ENCODE measurements around the gene PRDM12.
"Not testable (repeated sequence)": the region's sequence is repeated elsewhere in the genome, so short reads cannot be mapped to it uniquely, and the experiment has no call there.

The PRDM12 gene

GRCh38 chr9:130669965-130670364 lies 5.6 kb downstream of the PRDM12 start:
- H3K9ac ChIP-seq (ENCODE audit: low read length), result no peak overlapping the region
- H3K36me3 ChIP-seq (ENCODE audit: control insufficient read depth, insufficient read depth, low read length), result no peaks in the 10 kb centered on the region
- peaks cover 37% of the 10 kb centered on the region for H3K27me3 ChIP-seq (ENCODE audit: control insufficient read depth, insufficient read depth, low read length)
- no peaks in the 10 kb centered on the region for H3K9me3 ChIP-seq (ENCODE audit: control insufficient read depth, low read length)
- H3K4me1 ChIP-seq (ENCODE audit: control insufficient read depth, insufficient read depth, low read length), result peaks cover 4% of the 10 kb centered on the region
- no peak overlapping the region for H3K4me3 ChIP-seq (ENCODE audit: low read length)

- H3K36me3 ChIP-seq (ENCODE audit: control insufficient read depth, insufficient read depth, low read length), result no peaks in the 10 kb centered on the region
- peaks cover 31% of the 10 kb centered on the region for H3K27me3 ChIP-seq (ENCODE audit: control insufficient read depth, insufficient read depth, low read length)
- H3K4me3 ChIP-seq (ENCODE audit: low read length), result no peak overlapping the region
- H3K9ac ChIP-seq (ENCODE audit: low read length), result no peak overlapping the region
- H3K9me3 ChIP-seq (ENCODE audit: control insufficient read depth, low read length), result no peaks in the 10 kb centered on the region
- H3K4me1 ChIP-seq (ENCODE audit: control insufficient read depth, insufficient read depth, low read length), result peaks cover 2% of the 10 kb centered on the region
Measured at GRCh38 chr9:130670644-130671043, 6.2 kb downstream of the PRDM12 start.

DNA sequence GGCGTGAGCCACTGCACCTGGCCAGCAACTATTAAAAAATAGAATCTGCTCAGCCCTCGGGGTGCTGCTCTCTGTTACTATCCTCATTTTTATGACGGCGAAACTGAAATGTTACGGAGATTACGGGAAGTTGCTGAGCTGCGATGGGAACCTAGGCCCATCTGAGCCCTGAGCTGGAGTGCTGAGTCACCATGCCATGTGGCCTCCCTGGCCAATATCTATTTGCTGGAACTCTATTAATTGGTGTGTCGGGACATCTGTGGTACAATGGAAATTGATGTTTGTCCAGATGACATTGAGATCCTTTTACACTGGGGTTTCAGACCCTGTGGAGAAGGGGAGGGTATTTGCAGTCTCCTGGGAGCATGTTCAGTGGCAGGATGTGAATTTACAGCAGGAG lies 8.1 kb downstream of the PRDM12 start:
- no peaks in the 10 kb centered on the region for H3K9me3 ChIP-seq (ENCODE audit: control insufficient read depth, low read length)
- no peak overlapping the region for H3K9ac ChIP-seq (ENCODE audit: low read length)
- no peak overlapping the region for H3K4me3 ChIP-seq (ENCODE audit: low read length)
- H3K4me1 ChIP-seq (ENCODE audit: control insufficient read depth, insufficient read depth, low read length), result no peaks in the 10 kb centered on the region
- H3K27me3 ChIP-seq (ENCODE audit: control insufficient read depth, insufficient read depth, low read length), result peaks cover 13% of the 10 kb centered on the region
- no peaks in the 10 kb centered on the region for H3K36me3 ChIP-seq (ENCODE audit: control insufficient read depth, insufficient read depth, low read length)

GRCh38 chr9:130672933-130673615 lies 8.7 kb downstream of the PRDM12 start:
- Histone ChIP-seq H3K27me3 (ENCODE audit: control insufficient read depth, insufficient read depth, low read length) (peaks cover 7% of the 10 kb centered on the region), H3K9me3 (ENCODE audit: control insufficient read depth, low read length) (no peaks in the 10 kb centered on the region), H3K36me3 (ENCODE audit: control insufficient read depth, insufficient read depth, low read length) (no peaks in the 10 kb centered on the region), H3K9ac (ENCODE audit: low read length) (no peak overlapping the region), H3K4me3 (ENCODE audit: low read length) (no peak overlapping the region), H3K4me1 (ENCODE audit: control insufficient read depth, insufficient read depth, low read length) (no peaks in the 10 kb centered on the region)

GRCh38 chr9:130675396-130675795 lies 11.0 kb downstream of the PRDM12 start:
- H3K9ac ChIP-seq (ENCODE audit: low read length), result no peak overlapping the region
- peaks cover 4% of the 10 kb centered on the region for H3K27me3 ChIP-seq (ENCODE audit: control insufficient read depth, insufficient read depth, low read length)
- no peak overlapping the region for H3K4me3 ChIP-seq (ENCODE audit: low read length)
- no peaks in the 10 kb centered on the region for H3K4me1 ChIP-seq (ENCODE audit: control insufficient read depth, insufficient read depth, low read length)
- no peaks in the 10 kb centered on the region for H3K36me3 ChIP-seq (ENCODE audit: control insufficient read depth, insufficient read depth, low read length)
- no peaks in the 10 kb centered on the region for H3K9me3 ChIP-seq (ENCODE audit: control insufficient read depth, low read length)

GRCh38 chr9:130677252-130677651 lies 12.9 kb downstream of the PRDM12 start:
- Histone ChIP-seq H3K9ac (ENCODE audit: low read length) (no peak overlapping the region), H3K9me3 (ENCODE audit: control insufficient read depth, low read length) (no peaks in the 10 kb centered on the region), H3K27me3 (ENCODE audit: control insufficient read depth, insufficient read depth, low read length) (peaks cover 7% of the 10 kb centered on the region), H3K4me3 (ENCODE audit: low read length) (no peak overlapping the region), H3K36me3 (ENCODE audit: control insufficient read depth, insufficient read depth, low read length) (no peaks in the 10 kb centered on the region), H3K4me1 (ENCODE audit: control insufficient read depth, insufficient read depth, low read length) (peaks cover 9% of the 10 kb centered on the region)

DNA sequence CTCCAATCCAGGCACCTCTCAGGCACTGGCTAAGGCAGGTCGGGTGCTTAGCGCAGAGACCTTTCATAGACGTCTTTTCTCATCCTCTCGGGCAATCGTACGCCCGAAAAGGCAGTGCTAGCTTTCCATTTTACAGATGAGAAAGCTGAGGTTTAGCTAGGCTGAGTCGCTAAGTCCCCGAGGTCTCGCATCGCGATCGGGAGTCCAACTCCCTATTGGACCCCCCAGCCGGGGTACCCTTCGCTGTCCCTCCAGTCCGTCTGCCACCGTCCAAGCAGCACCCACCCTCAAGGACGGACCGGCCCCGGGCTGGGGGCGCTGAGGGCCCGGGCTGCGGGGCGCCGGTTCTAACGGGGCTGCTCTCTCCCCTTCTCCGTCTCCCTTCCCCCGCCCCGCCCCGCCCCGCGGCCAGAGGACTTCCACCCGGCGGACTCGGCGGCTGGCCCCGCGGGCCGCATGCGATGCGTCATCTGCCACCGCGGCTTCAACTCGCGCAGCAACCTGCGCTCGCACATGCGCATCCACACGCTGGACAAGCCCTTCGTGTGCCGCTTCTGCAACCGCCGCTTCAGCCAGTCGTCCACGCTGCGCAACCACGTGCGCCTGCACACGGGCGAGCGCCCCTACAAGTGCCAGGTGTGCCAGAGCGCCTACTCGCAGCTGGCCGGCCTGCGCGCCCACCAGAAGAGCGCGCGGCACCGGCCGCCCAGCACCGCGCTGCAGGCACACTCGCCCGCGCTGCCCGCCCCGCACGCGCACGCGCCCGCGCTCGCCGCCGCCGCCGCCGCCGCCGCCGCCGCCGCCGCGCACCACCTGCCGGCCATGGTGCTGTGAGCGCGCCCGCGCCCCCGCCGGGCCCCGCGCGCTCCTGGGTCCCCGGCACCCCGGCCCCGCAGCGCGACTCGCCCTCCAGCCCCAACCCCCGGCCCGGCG lies 16.7 kb downstream of the PRDM12 start:
- peak overlapping the region; percentile 53 for H3K9ac ChIP-seq (ENCODE audit: low read length)

DNA sequence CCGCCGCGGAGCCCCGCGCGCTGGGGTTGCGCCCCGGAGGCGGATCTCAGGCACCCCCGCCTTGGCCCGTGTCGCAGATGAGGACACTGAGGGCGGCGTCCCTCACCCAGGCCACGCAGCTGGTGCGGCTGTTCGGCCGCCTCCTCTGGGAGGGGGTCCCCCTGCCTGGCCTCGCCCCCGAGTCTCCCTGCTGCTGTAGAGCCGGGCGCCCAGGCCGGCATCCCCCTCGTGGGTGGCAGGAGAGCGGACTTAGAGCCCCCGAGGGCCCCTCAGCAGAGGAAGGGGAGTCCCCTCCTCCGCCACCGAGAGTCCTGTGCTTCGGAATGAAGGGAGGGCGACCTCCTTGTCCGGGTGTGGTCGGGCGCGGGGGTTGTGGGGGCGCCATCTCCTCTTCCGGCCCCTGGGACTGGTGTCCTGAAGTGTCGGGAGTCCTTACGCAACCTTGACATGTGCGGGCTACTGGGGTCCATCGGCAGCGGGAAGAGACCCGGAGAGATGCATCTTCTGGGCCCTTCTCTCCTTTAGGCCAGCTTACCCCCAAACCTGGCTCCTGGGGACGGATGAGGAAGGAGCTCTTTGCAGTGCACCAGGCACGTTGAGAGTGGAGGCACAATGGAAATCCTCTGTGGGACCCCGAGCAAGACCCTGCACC lies 17.5 kb downstream of the PRDM12 start:
- Histone ChIP-seq H3K9ac (ENCODE audit: low read length) (peak overlapping the region; percentile 53), H3K36me3 (ENCODE audit: control insufficient read depth, insufficient read depth, low read length) (no peaks in the 10 kb centered on the region), H3K9me3 (ENCODE audit: control insufficient read depth, low read length) (no peaks in the 10 kb centered on the region), H3K4me3 (ENCODE audit: low read length) (peak overlapping the region; percentile 50), H3K27me3 (ENCODE audit: control insufficient read depth, insufficient read depth, low read length) (peaks cover 7% of the 10 kb centered on the region), H3K4me1 (ENCODE audit: control insufficient read depth, insufficient read depth, low read length) (peaks cover 12% of the 10 kb centered on the region)

More for the DNA sequence above, 16.7 kb downstream of the PRDM12 start:
- no peak overlapping the region for H3K4me3 ChIP-seq (ENCODE audit: low read length)
- no peaks in the 10 kb centered on the region for H3K36me3 ChIP-seq (ENCODE audit: control insufficient read depth, insufficient read depth, low read length)
- H3K9me3 ChIP-seq (ENCODE audit: control insufficient read depth, low read length), result no peaks in the 10 kb centered on the region
- peaks cover 7% of the 10 kb centered on the region for H3K27me3 ChIP-seq (ENCODE audit: control insufficient read depth, insufficient read depth, low read length)
- H3K4me1 ChIP-seq (ENCODE audit: control insufficient read depth, insufficient read depth, low read length), result peaks cover 12% of the 10 kb centered on the region

GRCh38 chr9:130682421-130683121 lies 18.2 kb downstream of the PRDM12 start:
- H3K4me3 ChIP-seq (ENCODE audit: low read length), result peak overlapping the region; percentile 50
- H3K9ac ChIP-seq (ENCODE audit: low read length), result peak overlapping the region; percentile 53
- no peaks in the 10 kb centered on the region for H3K36me3 ChIP-seq (ENCODE audit: control insufficient read depth, insufficient read depth, low read length)
- H3K4me1 ChIP-seq (ENCODE audit: control insufficient read depth, insufficient read depth, low read length), result peaks cover 12% of the 10 kb centered on the region
- H3K27me3 ChIP-seq (ENCODE audit: control insufficient read depth, insufficient read depth, low read length), result peaks cover 7% of the 10 kb centered on the region
- H3K9me3 ChIP-seq (ENCODE audit: control insufficient read depth, low read length), result no peaks in the 10 kb centered on the region

DNA sequence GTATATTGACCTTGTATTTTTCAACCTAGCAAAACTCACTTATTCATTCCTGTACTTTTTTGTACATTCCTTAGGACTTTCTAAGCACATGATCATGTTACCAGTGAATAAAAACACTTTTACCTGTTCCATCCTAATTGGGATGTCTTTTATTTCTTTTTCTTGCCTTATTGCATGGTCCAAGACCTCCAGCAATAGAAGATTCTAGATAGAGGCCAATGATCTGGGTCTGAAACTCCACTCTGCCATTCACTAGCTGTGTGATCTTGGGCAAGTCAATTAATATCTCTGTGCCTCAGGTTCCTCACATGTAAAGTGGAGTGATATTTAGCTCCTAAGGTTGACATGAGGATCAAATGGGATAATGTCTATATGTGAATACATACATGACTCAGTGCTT lies 20.7 kb downstream of the PRDM12 start:
- peaks cover 20% of the 10 kb centered on the region for H3K4me1 ChIP-seq (ENCODE audit: control insufficient read depth, insufficient read depth, low read length)
- H3K9me3 ChIP-seq (ENCODE audit: control insufficient read depth, low read length), result no peaks in the 10 kb centered on the region
- no peak overlapping the region for H3K9ac ChIP-seq (ENCODE audit: low read length)
- H3K36me3 ChIP-seq (ENCODE audit: control insufficient read depth, insufficient read depth, low read length), result no peaks in the 10 kb centered on the region
- H3K4me3 ChIP-seq (ENCODE audit: low read length), result no peak overlapping the region
- peaks cover 4% of the 10 kb centered on the region for H3K27me3 ChIP-seq (ENCODE audit: control insufficient read depth, insufficient read depth, low read length)

DNA sequence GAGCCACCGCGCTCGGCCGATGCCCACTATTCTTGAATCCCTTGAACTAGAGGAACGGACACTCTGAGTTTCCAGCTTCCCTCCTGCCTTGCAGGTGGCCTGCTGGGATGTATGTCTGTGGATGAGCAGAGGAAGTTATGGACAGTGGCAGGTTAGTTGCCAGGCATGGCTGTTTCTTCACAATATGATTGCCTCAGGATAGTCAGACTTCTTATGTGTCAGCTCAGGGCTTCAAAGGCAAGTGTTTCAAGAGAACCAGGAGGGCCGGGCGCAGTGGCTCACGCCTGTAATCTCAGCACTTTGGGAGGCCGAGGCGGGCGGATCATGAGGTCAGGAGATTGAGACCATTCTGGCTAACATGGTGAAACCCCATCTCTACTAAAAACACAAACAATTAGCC lies 21.6 kb downstream of the PRDM12 start:
- H3K9ac ChIP-seq (ENCODE audit: low read length); H3K4me3 ChIP-seq (ENCODE audit: low read length); H3K9me3 ChIP-seq (ENCODE audit: control insufficient read depth, low read length); H3K27me3 ChIP-seq (ENCODE audit: control insufficient read depth, insufficient read depth, low read length); H3K36me3 ChIP-seq (ENCODE audit: control insufficient read depth, insufficient read depth, low read length): not testable (repeated sequence)
- H3K4me1 ChIP-seq (ENCODE audit: control insufficient read depth, insufficient read depth, low read length), result peaks cover 23% of the 10 kb centered on the region

All from mucosa of stomach (tissue), 1 donor.